ENCODE measurements around the gene TRAPPC14.

DNA sequence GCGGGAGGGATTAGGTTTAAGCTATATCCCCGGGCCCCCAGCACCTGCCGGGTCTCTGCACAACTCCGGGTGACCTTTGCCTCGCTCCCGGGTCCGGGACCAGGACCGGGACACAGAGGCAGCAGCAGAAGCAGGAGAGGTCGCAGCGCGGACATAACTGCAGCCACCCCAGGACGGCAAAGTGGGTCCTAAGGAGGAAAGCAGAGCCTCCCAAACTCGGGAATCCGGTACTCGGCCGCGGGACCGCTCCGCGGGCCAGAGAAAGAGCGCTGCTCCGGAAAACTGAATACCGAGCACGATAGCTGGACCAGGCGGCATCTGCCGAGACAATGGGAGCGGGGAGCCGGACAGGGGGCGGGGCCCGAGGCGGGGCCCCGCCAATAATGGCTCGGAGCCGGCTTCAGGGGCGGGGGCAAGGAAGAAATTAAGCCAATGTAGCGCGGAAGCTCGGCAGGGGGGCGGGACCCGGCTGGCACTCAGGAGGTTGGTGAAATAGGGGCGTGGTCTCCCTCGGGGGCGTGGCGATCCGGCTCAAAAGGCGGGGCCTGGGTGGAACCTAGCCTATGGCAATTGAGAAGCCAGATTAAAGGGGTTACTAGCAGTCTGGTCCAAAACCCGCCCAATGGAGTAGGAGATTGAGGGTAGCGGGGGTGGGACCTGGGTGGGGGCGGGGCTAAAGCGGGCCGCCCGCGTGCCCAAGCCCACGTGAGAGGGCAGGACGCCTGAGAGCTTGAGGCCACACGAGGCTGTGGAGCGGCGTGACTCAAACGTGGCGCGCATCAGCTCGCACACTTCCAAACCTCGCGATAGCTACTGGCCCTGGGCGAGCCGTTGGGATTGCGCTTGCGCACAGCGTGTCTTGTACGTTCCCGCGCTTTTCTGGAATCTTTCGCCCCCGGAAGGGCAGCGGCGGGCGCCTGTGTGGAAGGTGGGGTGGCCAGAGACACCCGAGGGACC is 18.8 kb upstream of the TRAPPC14 start, which contains the start of the genes GPC2 and STAG3:
- TF ChIP-seq EZH2phosphoT487 (conservative IDR thresholded peaks at IDR 0.05; ENCODE audit: low read length), result no peak
- TF ChIP-seq, protein P1, sequence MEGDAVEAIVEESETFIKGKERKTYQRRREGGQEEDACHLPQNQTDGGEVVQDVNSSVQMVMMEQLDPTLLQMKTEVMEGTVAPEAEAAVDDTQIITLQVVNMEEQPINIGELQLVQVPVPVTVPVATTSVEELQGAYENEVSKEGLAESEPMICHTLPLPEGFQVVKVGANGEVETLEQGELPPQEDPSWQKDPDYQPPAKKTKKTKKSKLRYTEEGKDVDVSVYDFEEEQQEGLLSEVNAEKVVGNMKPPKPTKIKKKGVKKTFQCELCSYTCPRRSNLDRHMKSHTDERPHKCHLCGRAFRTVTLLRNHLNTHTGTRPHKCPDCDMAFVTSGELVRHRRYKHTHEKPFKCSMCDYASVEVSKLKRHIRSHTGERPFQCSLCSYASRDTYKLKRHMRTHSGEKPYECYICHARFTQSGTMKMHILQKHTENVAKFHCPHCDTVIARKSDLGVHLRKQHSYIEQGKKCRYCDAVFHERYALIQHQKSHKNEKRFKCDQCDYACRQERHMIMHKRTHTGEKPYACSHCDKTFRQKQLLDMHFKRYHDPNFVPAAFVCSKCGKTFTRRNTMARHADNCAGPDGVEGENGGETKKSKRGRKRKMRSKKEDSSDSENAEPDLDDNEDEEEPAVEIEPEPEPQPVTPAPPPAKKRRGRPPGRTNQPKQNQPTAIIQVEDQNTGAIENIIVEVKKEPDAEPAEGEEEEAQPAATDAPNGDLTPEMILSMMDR (IDR thresholded peaks at IDR 0.05; ENCODE audit: insufficient read depth, low read length, poor library complexity, severe bottlenecking), result no peak

Measured in SU-DHL-6 (cell line).